Measurements from ENCODE around the gene PCLO.
"Not testable (repeated sequence)": the region's sequence is repeated elsewhere in the genome, so short reads cannot be mapped to it uniquely, and the experiment has no call there.

The PCLO gene

DNA sequence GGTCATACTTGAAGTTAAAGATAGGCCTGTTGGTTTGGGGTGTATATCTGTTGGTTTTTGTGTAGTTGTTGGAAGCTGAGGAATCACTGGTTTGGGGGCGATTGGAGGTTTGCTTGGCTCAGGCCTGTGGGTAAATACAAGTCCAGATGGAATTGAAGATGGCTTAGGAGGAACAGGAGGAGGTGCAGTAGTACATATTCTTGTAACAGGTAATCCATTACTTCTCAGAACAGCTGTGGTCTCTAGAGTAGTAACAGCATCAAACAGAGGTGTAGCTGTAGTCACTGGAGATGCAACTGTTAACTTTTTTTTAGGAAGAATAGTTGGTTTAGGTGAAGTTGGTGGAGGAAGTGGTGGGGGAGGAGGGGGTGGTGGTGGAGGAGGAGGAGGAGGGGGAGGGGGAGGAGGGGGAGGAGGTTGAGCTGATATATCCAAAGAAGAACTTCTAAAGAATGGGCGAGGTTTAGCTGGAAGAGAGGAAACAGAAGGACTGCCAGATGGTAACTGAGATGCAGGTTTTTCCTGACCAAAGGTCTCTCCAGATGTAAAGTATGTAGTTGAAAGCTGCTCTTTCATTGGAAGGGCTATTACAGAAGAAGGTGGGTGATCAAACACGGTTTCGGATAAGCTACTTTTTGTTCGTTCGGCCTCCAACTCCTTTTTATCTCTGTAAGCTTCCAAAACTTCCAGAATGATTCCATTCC, 209.2 kb downstream of the PCLO start:
- DNase-seq, result no peak

DNA sequence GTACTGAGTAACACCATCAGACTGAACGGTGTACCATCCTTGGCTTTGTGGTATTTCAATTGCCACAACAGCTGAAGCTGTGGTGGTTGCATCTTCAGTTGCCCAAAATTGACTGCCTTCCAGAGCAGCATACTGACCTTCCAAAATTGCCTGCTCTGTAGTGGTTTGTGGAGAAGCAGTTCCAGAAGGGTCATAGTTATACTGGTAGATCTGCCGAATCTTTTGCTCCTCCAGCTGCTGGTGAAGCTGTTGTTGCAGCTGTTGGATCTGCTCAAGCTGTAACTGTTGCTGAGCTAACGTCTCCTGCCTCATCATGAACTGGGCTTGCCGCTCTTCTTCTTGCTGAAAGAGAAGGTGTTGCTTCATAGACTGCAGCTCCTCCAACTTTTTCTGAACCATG, 212.2 kb downstream of the PCLO start:
- DNase-seq, result no peak

DNA sequence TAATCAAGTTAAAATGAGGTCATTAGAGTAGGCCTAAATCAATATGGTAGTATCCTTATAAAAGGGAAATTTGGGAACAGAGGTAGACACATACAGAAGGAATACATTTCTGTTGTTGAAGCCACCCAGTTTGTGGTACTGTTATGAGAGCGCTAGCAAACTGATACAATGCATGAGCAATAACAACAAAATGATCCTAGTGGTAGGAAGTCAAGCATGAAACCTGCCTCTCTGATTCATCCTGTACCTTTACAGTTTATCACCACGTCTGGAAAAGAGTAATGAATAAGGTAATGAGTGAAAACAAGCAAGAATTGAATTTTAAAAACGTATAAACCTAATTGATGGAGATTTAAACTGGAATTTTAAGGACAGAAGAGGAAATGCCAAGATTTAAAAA, 217.2 kb downstream of the PCLO start:
- no peak for DNase-seq

DNA sequence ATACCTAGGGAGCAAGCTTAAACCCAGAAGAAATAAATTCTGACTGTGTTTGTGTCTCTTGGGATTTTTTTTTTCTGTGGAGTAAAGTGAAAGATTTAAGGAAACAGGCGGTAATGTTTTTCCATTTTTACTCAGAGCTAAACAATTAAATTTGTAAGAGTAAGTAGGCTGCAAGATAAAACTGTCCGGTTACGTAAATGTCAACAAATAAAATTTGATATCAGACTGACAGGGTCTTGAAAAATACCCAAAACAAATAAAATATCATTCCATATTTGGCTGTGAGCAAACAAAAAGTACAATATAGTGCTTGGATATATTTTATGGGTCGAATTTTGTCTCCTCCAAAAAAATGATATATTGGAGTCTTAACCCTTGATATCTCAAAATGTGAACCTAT, 217.6 kb downstream of the PCLO start:
- DNase-seq, result no peak

DNA sequence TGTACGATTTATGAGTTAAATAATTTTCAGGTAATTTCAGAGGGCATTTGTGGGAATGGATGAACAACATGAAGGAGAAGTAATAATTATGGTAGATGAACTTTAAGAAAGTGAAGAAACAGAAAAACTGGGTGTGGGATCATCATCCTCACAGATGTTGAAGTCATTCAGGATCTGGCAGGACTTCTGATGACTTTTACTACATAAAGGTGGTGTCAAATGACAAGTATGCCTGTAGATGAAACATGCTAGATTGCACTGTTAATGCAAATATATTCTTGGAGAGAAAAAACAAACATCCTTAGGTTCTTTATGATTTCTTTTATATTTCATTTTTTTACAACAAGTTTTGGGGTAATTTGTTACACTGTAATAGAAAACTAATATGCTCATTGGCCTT, 230.2 kb downstream of the PCLO start:
- no peak for DNase-seq

DNA sequence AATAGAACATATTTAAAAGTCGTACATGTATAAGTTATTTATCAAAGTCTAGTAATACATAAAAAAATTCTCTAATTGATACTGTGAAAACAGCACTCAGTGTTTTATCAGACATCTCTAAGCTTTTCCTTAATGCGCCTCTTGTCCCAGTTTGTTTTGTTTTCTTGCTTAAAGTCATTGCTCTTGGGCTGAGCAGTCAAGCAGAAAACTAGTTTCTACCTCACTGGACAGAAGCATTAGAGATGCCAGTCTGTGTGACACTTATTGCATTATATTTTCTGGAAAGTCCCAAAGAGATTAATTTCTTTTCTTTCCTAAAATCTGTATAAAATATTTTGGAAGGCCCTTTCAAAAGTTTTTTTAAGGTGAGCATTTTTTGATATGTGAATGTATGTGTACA, 236.2 kb downstream of the PCLO start:
- DNase-seq, result no peak

DNA sequence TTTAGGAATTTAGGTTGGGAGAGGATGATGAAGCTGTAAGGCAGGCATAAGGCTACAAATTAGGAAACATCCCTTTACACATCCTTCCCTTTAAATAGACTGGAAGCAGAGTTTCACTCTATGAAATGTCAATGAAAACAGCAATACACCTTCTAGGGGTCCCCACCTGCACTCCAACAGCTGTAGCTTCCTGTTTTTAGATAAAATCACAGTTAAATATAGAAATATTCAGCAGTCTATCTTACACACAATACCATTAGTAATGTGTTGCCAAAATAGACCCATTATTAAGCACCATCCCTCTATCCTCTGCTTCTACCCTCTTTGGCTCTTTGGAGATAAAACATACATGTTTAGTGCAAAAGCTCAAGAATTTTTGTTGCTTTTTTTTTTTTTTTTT, 237.4 kb downstream of the PCLO start:
- no peak for DNase-seq

DNA sequence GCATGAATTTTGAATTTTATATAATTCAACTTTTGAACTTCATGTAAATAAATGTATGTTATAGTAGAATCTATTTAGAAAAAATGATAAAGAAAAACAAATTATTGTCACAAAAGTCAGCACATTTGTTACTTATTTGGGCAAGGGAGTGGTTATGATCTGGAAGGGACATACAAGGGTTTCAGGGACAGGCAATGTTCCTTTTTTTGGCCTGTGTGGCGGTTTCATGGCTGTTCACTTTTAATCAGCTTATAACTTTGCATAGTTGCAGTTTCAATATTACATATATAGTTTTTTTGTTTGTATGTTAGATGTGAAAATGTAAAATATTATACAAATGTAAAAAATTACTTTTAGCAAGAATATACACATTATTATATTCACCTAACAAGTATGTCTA, 256.2 kb downstream of the PCLO start:
- DNase-seq, result no peak

DNA sequence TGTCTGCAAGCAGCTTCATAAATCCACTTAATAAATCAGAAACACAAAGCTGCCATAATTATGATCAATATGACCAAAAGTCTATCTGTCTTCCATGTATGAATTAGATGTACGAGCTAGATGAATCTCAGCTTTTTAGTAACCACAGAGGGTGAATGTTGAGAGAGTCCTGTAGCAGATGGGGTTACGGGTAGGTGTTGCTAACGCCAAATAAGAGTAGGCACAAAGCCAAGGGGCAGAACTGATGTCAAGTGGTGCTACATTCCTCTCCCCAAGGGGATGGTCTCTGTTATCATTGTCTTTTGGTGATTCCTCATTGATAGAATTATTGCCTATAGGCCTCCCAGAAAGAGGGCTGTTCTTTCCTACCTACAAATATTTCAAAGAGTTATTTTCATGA, 257.8 kb downstream of the PCLO start:
- no peak for DNase-seq

DNA sequence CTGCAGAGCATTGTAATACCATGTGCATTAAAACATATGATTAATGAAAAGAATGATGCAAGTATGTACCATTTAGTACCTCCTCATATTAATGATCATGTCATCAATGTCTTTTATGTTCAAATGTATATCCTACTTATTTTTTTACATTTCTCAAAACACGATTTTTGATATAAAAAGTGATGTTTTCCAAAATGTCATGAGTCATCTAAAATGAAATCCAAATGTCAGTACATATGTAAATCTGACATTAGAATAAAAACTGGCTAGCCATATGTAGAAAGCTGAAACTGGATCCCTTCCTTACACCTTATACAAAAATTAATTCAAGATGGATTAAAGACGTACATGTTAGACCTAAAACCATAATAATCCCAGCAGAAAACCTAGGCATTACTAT, 261.6 kb downstream of the PCLO start:
- DNase-seq, result not testable (repeated sequence)

DNA sequence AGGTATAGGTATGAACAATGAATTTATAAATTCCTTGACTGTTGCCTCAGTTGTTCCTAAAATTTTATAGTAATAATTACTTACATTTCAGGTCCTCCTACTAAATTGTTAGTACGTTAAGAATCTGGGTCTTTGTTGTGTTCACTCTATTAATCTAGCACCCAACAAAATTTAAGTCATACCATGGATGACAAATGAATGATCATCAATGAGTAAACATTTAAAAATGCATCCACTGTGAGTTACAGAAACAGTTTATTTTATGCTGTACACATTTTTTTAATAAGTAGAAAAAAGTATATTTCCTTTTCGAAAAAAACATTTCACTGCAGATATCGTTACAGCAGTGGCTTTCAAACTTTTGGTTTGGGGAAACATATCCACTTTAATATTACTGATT, 265.2 kb downstream of the PCLO start:
- DNase-seq, result no peak

DNA sequence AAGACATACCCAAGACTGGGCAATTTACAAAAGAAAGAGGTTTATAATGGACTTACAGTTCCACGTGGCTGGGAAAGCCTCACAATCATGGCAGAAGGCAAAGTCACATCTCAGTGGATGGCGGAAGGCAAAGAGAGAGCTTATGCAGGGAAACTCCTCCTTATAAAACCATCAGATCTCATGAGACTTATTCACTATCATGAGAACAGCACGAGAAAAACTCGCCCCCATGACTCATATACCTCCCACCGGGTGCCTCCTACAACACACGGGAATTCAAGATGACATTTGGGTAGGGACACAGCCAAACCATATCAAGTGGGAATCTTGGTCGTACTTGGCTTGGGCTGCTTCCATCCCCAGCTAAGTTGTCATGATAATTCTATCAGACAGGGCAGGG, 268.3 kb downstream of the PCLO start:
- DNase-seq, result not testable (repeated sequence)

DNA sequence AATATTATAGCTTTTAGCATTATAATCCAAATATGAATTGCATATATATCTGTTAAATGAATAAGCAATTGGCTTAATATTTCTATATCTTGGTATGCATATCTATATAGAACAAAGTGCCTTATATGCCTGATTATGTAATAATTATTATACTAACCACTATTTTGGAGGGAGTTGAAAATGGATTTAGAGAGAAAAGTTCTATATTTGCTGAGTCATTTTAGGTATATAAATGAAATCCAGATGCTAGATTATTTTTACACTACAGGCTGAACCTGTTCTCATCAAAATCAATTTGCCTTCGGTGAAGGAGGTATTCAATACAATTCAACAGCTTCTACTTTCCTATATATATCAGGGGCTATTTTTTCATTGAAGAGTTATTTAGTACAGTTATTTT, 276.4 kb downstream of the PCLO start:
- no peak for DNase-seq

DNA sequence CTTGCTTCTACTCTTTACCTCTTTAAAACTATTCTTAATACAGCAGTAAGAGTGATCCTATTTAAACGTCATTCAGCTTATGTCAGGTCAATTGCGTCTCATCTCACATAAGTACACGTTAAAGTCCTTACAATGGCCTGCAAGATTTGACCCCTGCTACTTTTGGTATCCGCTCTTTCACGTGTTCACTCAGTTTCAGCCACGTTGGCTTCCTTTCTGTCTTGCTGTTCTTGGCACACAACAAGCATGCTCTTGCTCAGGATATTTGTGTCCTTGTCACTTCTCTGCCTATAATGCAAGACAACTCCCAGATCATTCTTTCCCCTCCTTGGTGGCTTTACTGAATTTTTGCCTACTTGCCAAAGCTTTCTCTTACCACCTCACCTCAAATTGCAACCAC, 296.8 kb downstream of the PCLO start:
- no peak for DNase-seq

DNA sequence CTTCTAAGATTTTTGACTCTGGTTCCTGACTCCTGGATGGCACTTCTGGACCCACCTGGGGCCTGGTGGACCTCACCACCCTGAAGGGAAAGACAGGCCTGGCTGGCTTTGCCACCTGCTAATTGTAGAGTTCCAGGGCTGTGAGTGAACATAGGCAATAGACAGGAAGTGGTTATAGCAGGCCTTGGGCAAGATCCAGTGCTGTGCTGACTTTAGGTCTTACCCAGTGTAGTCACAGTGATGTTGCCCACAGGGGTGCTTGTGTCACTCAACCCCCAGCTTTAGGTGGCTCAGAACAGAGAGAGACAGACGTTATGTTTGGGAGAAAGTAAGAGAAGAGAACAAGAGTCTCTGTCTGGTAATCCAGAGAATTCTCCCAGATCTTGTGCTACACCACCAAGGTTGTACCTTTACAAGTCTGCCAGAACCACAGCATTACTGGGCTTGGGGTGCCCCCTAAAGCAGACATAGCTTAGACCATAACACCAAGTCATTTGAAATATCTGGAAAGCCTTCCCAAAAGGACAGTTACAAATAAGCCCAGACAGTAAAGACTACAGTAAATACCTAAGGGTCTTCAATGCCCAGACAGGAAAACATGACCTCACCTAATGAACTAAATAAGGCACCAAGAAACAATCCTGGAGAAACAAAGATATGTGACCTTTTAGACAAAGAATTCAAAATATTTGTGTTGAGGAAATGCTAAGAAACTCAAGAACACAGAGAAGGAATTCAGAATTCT, 303.4 kb downstream of the PCLO start:
- DNase-seq, result no peak

DNA sequence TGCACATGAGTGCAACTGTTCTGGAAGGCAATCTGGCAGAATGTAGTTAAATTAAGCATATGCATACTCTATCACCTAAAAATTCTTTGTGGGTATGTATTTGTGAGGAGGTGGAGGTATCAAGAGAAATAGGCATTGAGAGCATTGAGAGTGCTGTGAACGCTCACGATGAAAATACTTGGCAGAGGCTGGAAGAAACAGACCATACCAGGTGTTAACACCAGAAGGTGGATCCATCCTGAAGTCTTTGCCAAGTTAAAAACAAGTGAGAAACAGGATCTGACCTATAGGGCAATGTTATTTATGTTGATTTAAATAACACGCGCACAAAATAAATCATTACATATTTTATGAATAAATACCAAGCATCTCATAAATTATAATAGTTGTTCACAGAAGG, 311.6 kb downstream of the PCLO start:
- no peak for DNase-seq

DNA sequence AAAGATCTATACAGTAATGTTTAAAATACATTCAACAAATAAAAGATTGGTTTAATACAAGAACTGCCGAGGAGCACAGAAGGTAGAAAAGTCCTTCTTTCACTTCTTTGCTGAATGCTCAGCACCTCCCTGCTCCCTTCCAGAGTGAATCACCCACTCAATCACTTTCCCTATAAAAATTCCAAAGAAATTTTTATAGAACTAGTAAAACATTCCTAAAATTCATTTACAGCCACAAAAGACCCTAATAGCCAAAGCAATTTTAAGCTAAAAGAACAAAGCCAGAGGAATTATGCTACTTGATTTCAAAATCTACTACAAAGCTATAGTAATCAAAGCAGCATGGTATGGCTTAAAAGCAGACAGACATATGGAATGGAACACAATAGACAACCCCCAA, 320.9 kb downstream of the PCLO start:
- DNase-seq, result no peak

DNA sequence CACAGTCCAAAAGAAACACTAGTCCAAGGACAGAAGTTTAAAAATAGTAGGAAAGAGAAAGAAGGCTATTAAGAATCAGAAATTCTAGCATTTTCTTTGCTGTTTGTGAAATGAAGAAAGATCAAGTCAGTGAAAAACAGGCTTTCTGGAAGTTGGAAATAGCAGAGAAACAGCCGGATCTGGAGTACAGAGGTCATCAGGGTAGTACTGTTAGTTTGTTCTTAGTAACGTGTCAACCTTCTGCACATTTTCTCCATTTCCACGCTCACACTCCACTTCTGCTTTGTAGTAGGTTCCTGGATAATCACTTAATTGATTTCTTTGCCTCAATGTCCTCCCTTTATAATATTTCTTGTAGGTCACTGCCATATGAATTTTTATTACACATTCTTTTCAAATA, 322.6 kb downstream of the PCLO start:
- no peak for DNase-seq

DNA sequence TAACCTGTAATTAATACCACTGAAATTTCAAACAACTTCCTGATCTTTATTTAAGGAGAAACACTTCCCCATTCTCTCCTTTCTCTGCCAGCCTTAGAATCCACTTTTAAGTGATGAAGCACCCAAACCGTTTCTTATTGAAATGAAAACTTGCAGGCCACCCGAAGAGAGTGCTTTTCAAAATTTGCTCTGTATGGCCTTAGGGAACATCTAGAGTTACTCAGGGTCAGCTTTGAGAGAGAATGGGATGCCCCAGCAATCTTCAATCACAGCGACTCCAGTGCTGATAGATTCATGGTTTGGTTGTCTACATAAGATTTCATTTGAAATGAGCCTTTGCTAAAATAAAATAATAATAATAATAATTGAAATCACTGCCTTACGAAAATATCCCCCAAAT, 323.1 kb downstream of the PCLO start:
- DNase-seq, result no peak

DNA sequence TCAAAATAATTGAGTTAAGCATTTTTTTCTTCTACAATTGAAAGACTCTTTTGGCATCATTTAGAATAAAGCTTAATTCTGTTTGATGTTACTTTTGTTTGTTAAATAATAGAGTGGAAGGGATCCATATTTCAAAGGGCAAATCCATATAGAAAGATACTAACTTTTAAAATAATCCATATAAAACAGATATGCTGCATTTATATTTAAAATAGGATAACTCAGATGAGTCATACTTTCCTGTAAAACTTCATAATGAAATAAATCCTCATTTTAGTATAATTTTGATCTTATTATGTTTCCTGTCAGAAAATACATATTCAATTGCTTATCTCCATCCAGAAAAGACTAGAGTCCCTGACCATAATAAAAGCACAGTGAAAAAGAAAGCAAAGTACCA, 323.6 kb downstream of the PCLO start:
- DNase-seq, result no peak

DNA sequence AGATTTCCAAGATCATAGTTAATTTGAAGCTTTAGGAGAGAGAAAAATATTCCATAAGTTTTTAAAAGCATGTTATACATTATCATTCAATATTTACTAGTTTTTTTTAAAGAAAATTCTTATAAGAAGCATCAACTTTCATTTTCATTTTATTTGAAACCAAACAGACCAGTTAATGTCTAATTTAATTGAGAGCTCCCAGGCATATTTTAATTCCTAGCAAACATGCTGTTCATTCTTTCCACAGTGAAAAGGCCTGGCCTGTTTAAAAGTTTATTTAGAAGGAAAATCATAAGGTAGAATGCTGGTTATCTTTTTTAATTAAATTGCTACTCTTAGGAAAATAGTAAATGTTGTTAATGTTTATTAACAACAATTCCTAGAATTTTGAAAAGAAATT, 324.4 kb downstream of the PCLO start:
- DNase-seq, result no peak

DNA sequence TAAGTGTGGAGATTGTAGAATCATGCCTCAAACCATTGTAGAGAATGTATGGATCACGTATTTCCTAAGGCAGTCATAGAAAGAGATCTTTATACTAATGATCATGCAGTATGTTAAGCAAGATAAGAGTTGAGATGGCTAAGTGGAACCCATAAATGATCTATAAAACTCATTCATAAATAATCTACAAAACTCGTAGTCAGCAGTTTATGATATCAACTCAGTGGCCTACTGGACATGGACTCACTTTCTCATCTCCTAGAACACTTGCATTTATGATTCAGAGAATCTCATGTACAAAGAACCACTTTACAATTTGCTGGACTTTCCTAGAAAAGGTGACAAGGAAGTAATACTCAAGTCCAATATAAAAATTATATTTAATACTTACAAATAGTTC, 339.6 kb downstream of the PCLO start:
- no peak for DNase-seq

DNA sequence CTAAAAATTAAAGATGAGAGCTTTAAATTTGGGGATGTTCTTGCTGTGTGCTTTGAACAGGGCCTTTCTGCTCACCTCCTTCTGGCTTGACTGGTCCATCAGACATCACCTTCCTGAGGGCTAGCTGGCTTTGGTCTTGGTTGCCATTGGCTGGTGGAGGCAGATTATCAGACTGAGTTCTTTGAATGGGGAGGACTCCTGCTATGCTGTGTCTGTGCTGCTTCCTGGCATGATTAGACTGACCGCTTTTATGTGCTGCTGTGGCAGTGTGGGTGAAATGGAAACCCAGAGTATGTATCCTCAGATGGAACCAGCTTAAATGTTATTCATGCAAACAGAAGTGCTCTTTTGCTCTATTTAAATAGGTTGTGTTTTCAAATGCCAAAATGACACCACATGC, 341.6 kb downstream of the PCLO start:
- DNase-seq, result no peak

DNA sequence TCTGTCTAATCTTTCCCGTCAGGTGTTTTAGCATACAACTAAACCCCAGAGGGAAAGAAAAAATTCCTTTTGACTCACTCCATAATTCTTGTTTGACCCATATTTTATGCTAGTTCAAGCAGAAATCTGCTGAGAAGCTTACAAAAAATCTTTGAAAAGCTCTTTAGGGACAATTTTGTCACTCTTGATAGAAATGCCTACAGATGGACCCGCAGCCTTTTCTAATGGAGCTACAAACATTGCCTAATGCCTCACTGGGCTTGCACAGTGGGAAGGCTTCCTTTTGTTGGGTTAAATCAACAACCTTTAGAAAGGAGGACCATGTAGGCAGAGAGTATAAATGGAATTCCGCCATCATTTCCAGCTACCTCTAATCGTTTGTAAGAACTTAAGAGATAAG, 344.5 kb downstream of the PCLO start:
- no peak for DNase-seq

DNA sequence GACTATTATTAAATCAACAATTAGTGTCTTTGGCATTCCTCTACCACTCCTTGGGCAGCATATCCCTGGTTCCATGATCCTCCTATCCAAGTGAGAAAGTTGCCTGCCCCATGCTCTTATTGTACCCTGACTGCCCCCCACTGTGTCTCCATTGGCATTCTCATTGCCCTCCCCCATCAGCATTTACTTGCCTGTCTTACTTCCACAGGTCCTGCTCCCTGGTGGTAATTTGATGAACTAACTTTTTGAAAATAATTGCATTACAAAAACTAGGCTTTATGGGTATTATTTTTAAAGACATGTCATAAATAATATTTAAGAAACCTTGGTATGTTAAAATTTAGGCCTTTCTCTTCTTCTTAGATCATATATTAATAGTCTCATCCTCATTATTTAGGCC, 346.4 kb downstream of the PCLO start:
- DNase-seq, result no peak
